LNCaP clone FGC (cell line): ENCODE results near the gene ID3.

Experiments used
- DNase-seq: peaks from one replicate; pipeline ENCODE4 v3.0.0-alpha.2; 2011; ENCODE audit warnings: low read depth
- H3K4me3 ChIP-seq: 2 replicates; pipeline ENCODE4 v1.5.1; 2011; ENCODE audit warnings: mild to moderate bottlenecking, low read depth, low read length, control low read depth
- CTCF ChIP-seq: IDR thresholded peaks from 2 replicates; pipeline ENCODE4 v1.5.1; 2012; ENCODE audit warnings: mild to moderate bottlenecking; ENCODE audit not compliant: control insufficient read depth, insufficient read depth; ENCODE audit errors: extremely low read depth

ID3 gene

GRCh38 chr1:23576338-23577055, 17.2 kb upstream of the ID3 start:
- no peak for TF ChIP-seq CTCF
- DNase-seq = no peak
- no peak overlapping the region for H3K4me3 ChIP-seq

- no peak for DNase-seq
- H3K4me3 ChIP-seq = no peak overlapping the region
- no peak for TF ChIP-seq CTCF
Measured at GRCh38 chr1:23575226-23575810, 16.0 kb upstream of the ID3 start.

GRCh38 chr1:23574265-23574754, 15.0 kb upstream of the ID3 start:
- no peak overlapping the region for H3K4me3 ChIP-seq
- no peak for DNase-seq
- TF ChIP-seq CTCF = no peak

- no peak overlapping the region for H3K4me3 ChIP-seq
- TF ChIP-seq CTCF = no peak
- no peak for DNase-seq
Measured at GRCh38 chr1:23573574-23574182, 14.4 kb upstream of the ID3 start.

GRCh38 chr1:23571465-23571864, 12.2 kb upstream of the ID3 start:
- no peak for TF ChIP-seq CTCF
- DNase-seq = no peak
- no peak overlapping the region for H3K4me3 ChIP-seq

GRCh38 chr1:23570001-23570691, 10.8 kb upstream of the ID3 start:
- no peak for TF ChIP-seq CTCF

More at GRCh38 chr1:23570001-23570691, 10.8 kb upstream of the ID3 start:
- no peak overlapping the region for H3K4me3 ChIP-seq
- no peak for DNase-seq
